Hypothalamus (tissue), 51 donors: Measurements from ENCODE around the gene FBN2.
A peak's percentile ranks its signal among the peaks of the same experiment; 100 is the strongest.

Source experiments
- DNase-seq, 51 donors: peaks; one replicate each; lab custom pipeline; 2025; lab: John Stamatoyannopoulos, UW

FBN2 gene

DNA sequence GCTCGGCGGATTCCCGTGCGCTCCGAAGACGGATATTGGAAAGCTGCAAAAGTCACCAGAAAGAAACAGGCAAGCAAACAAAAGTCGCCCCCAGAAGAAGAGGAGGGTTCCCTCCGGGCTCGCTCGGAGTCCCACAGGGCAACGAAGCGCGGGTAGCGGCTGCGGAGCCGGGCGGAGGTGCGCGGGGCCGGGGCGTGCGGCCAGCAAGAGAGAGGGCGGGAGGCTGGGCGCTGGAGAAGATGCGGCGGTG, at the start of gene FBN2:
TSS of gene FBN2 (minus strand) at position 246 of the 250 bp plus-strand sequence. CDS start 642 bp downstream, outside the sequence.
- DNase-seq: no peak

DNA sequence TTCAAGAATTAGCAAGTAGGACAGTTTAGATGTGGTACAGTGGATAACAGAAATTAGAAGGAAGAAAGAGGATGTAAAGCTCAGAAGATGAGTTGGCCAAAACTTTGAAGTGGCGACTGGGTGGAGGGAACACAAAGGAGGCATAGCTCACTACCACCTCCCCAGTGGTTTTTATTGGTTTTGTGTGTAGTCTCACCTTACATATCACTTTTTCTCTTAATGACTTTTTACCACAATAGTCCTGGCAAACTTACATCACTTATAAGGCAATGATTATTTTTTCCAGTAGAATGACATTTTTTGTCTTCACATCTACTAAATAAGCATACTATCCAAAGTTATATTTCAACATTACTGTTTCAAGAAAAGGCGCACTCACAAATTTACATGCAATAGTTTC, 49.2 kb upstream of the FBN2 start:
- DNase-seq: no peak

DNA sequence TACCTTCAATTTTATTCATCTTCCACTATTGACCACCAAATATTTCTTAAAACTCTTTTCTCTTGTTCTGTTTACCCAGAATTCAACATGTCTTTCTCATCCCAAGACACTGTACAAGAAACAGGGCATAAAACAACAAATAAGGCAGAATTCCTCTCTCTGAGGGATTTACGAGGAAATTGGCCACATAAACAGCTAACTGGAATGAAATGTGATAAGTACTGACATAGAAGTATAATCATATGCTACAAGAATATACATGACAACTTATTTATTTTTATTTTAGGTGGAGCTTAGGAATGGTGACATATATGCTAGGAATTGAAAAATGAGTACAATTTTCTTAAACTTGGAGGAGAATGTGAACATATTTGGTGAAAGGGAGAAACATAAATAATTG, 48.8 kb upstream of the FBN2 start:
- no peak for DNase-seq

DNA sequence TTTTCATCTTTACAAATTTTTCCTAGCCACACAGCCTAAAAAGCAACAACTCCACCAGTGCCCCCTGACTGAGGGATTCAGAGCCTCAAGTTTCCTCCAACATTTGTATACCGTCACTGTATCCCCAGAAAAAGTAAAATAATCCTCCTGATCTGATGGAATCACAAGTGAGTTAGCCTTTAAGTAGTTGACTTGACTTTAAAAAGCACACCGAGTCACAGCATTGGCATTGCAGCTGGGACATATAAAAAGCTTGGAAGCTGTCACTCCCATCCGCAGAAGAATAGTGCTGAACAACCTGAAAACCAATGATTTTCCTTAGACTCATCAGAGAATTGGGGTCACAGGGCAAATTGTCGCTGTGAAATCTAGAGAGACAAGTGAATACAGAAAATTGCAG, 41.6 kb upstream of the FBN2 start:
- DNase-seq: no peak

DNA sequence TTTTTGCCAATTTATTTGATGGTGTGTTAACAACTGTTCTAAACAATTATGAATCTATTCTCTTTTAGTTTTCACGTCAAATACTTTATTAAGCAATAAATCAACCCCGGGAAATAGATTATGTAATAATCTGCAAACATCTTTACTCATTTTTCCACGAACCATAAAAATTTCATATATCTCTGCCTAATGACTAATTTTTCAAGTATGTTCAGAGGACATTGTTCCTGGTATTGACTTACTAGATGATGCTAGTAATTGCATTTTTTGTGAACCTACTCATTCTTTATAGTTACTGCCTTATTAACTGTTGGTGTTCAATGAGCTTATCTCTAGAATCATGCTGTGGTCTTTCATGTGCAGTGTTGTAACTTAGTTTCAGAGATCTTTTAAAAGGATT, 41.0 kb upstream of the FBN2 start:
- DNase-seq: no peak

DNA sequence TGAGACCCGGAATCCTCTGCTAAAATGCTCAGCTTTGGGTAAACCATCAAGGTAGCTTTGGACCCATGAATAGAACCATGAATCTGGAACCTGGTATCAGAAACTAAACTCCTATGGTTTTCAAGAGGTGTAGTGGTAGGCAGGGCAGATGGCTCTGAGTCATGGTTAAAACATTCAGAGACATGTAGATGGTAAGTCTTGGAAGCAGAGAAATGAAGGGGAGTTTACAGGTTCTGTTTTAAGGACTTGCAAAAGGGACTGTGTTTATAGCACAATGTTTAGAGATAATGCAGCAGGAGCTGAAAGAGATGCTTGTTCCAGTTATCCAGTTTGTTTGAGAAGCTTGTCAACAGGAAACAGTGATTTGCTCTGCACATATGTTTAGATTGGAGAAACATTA, 36.0 kb upstream of the FBN2 start:
- no peak for DNase-seq

DNA sequence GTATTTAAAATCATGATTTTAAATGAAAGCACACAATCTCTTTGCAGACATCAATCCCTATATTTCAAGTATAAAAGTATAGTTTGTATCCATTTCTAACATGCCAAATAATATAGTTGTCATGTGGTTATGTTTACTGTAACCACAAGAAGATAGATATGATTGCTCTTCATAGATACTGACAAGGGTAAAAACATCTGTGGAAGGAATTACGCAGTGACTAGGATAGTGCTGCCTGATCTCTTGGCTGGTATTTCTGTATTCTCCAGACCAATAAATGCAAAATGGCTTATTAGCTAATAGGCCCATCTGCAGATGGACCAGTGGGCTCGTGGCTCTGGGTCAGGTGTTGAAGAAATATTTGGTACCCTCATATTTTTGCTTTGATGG, 34.9 kb upstream of the FBN2 start:
- no peak for DNase-seq

DNA sequence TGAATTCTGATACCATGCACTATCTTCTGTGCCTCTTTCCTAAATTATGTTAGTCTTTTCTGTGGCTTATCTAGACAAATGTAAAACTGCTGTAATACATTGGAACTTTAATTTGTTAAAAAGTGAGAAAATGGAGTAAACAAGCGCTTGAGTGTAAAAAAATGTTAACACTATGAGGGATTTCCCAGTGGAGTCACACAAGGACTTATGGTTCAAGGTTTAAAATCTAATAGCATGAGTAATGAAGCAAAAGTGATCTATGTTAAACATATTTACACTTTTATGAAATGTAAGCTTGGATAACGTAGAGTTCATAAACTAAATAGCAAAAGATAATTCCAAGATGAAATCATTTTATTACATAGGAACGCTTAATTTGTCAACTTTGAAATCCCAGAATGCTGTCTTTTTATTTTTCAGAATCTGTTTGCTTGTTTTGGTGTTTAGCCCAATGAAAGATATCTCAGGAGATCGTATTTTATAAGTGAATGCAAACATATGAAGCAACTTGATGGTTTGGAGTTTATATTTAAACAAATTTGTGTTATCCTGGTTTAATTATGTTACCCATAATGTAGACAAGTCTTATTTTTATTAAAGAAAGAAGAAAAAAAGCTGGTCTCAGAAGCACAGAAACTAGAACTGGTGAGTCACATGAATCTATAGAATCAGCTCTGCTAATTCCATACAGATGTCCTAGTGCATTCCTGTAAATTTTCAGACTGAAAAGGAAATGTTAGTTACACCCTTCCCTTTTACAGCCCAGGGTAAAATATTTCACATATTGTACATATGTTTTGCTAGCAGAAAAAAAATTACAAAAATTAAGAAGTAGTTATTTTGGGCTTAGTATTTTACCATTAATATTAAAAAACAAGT, 34.2 kb upstream of the FBN2 start:
- DNase-seq: no peak

DNA sequence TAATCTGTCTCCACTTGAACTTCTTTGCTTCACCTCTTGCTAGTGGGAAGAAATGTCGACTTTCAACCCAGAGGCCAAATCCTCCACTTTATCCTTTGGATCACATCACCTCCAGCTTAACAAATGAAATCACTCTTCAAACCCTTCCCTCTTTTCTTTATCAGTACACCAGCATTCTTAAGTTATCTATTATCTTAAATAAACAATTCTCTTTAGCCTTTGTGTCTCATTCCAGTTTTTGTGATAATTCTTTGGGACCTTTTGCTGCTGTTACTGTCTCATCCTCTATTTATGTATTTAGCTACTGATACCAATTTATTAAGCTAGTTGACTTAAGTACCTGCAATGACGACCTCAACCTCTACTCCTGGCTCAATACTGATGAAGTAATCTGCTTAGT, 28.1 kb upstream of the FBN2 start:
- DNase-seq: no peak

DNA sequence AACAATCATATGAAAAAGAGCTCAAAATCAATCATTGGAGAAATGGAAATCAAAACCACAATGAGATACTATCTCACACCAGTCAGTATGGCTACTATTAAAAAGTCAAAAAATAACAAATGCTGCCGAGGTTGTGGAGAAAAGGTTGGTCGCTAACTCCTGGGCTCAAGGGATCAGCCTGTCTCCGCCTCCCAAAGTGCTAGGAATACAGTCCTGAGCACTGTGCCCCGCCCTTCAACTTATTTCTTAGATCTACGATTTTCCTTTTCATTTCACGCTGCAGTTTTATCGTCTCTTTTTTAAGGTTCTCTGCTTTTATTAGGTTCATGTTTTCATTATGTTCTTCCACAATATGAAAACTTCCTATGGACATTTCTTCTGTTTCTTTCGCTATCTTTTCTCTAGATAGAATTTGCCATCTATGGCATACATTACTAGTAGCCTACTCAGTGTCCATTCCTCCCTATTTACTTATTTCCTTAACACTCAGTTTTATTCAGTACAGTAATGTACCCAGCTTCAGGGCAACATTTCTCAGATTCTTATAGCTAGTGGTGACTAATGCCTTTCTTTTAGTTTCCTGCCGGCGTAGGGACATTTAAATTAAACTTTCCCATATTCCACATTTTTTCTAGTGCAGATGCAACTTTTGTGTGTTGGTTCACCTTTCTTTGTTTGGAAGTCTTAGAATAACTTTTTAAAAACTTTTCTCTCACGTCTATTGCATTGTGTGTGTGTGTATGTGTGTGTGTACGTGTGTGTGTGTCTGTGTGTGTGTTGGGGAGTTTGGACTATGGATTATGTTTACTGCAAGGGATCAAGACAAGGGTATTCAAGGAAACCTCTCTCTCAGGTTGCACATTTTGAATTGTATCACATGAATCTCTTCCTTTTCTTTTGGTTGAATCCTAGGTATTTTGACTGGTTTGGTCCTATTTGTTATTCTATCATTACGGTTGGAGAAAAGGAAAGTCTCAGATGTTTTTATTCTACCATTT, 21.6 kb upstream of the FBN2 start:
- no peak for DNase-seq

DNA sequence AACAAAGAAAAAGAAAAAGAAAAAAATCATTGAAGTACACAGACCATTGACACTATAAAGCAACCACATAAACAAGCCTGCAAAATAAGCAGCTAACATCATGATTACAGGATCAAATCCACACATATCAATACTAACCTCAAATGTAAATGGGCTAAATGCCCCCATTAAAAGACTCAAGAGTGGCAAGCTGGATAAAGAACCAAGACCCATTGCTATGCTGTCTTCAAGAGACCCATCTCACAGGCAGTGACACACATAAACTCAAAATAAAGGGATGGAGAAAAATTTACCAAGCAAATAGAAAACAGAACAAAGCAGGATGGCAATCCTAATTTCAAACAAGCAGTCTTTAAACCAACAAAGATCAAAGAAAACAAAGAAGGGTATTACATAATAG, 15.7 kb upstream of the FBN2 start:
- DNase-seq: no peak

DNA sequence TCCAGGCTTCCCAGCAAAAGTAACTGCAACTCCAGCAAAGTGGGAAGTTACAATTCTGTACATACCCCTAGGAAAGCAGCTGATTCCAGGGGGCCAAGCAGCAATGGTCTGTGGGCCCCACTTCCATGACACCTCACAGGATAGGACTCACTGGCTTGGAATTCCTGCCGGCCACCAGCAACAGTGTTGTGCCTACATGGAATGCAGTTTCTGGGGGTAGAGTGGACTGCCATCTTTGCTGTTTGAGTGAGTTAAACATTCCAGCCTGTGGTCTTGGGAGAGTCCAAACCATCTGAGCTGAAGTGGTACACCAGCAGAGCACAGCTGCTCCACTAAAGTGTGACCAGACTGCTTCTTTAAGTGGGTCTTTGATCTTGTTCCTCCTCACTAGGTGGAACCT, 13.4 kb upstream of the FBN2 start:
- DNase-seq: no peak

DNA sequence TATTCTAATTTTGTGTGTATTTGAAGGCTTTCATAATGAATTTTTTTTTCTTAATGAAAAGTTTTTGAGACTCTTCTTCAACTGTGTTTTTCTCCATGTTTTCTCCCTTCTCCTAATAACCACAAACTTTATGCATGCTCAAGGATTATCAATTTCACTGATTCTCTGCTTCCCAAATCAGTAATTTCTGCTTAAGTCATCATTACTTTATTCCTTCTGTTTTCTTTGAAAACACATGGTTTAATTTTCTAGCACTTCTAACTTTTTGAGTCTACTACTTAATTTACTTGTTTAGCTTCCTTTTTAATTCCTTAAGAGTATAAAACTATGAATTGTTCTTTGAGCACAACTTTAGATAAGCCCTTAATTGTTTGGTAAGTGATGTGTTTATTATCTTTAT, 11.5 kb upstream of the FBN2 start:
- DNase-seq: no peak

DNA sequence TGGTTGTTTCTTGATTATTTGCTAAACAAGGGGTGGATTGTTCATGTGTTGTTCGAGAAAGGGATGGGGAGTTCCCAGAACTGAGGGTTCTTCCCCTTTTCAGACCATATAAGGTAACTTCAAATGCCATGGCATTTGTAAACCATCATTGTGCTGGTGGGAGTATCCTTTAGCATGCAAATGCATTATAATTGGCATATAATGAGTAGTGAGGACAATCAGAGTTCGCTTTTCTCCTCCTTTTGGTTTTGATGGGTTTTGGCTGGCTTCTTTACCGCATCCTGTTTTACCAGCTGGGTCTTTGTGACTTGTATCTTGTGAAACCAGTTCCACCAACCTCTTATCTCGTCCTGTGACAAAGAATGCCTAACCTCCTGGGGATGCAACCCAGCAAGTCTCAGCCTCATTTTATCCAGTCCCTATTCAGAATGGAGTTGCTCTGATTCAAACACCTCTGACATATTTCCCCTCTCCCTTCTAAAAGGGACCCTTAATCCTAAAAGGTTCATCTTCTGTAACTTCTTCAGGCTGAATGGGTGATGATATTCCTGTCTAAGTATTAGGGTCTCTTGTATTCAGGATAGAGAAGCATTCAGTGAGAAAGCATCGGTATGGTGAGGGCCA, 8.7 kb upstream of the FBN2 start:
- no peak for DNase-seq

DNA sequence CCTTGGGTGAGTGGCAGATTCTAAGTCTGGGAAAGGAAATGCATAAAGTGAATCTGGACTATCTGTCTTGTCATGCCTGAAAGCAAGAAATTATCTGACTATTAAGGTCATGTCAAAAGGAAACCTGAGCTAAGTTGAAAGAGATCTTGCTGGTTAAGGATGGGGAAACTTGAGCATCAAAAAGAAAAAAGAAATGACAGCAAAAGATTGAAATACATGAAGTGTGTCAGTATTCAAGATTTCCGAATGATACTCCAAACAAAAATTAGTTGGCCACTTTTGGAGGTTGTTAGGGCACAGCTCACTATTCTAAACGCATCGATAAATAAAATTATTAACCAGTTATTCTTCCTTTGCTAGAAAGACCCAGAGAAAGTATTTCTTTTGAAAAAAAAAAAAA, 3.3 kb upstream of the FBN2 start:
- no peak for DNase-seq

DNA sequence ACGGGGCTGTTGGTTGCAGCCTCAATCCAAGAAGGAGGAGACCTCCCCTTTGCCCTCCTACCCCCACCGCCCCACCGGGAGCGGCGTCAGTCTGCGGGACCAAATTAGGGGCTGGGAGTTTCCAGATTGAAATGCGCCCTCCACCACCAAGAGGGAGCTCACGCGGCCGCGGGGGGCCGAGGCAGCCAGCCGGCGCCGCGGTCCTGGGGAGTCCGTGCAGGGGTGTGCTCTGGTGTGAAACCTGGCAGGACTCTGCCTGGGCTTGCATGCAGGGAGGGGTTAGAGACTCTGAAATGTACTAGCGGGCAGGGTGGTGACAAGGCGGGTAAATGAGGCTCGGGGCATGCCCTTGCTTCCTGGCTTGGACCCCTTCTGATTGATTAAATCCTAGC, 989 bp upstream of the FBN2 start:
- DNase-seq: no peak

DNA sequence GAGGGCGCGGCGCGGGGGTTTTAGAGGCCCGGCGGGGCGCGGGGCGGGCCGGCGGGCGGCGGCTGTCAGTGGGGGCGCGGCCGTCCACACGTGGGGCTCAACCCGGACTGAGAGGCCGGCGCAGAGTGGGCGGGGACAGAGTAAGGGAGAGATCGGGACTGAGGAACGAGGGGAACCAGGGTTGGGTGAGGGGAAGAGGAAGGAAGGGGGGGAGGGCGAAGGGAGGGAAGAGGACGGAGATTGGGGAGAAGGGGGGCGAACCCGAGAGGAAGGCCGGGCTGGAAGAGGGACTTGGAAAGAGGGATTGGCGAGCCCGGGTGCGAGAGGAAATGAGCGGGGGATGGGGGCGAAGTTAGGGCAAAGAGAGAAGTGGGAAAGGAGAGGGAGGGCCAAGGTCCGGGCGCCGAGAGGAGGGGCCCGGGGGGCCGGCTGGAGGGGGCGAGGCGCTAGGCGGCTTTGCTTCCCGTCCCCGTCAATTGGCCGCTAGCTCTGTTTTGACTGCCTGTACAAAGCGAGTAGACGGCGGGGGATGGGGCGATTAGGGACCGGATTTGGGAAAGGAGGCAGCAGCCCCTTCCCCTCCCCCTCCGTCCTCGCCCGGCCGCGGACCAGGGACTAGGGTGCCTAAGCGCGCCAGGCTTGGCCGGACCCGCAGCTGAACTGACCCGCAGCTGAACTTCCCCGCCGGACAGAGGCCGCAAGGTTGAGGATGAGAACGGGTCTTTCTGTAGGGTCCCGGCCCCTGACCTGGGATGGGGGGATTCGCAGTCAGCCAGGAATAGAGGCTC, 399 bp upstream of the FBN2 start:
- peak in 10 of 51 donors; percentile 2 to 43 (median 22) for DNase-seq

DNA sequence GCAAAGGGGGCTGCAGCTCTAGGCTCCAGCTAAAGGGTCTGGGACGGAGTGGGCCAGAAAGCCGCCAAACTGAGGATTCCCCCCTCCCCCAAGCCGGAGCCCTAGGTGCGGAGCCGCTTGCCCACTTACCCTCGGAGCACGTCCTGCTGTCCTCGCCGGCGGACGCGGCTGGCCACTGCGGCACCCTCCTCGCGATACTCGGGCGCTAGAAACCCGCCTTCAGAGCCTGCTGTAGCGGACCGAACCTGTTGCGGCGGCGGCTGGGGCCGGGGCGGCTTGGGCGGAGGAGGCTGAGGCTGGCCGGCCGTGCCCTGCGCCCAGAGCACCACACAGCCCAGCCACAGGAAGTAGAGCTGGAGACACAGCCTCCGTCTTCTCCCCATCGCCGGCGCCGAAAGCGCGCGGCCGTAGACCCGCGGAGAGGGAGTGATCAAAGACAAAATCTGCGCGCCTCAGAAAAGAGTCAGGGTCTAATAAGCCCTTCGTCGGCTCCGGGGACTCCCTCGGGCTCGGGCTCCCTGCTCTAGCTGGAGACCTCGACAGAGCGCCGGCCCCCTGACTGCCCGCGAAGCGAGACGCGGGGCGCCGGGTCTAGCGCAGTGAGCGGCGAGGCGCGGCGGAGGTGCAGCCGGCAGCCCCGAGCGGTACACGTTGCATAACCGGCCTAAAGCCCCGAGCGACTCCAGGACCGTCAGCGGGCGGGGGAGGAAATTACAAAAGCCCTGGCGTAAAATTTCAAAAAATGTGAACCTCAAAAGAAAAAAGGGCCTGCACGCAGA, 635 bp downstream of the FBN2 start:
- peak in 2 of 51 donors; percentile 1 to 17 for DNase-seq

DNA sequence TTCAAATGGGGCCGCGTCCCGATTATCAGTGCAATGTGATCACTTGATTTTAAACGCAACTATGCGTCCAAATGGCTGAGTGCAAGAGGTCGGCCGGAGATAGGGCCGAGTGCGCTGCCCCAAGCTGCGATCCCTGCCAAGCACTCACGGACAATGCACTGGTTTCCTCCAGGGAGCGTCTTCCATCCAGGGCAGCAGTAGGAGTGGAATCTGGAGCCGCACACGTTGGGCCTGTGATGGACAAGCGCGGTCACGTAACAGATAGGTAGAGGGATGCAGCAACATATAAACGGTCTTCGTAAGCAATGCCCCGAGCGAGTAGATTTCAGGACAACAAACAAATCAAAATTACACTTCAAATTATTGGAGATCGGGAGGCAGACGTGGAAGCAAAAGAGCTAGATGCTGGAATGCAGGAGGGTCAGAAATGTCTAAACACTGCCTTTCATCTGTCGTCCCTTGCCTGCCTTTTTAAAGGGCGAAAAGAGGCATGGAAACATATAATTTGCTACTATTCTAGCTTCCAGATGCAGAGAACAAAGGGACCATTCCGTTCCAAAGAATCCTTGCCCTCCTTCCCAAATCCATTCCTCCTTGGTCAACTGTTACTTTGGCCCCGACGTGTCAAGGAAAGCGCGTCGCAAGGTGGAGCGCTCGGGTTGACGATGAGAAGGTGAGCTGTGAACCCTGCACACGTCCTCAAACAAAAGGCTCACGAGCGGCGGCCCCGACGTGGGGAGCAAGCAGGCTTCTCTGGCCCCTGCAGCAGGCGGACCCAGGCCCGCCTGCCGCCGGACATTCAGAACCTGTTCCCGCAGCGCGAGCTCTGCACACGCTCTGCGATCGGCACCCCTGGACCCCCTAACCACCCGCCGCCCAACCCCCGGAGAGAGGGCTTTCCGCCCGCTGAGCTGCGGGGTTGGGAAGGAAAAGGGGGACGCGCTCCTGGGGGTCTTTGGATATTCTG, 1.5 kb downstream of the FBN2 start:
- DNase-seq: no peak
